Astrocyte (in vitro differentiated cells and primary cell): ENCODE measurements around the gene SMAGP. TPM values are rescaled to one million over a fixed set of nuclear protein-coding genes. Genes with fewer than 3 reads are reported as not detected.

ENCODE experiments used
- DNase-seq: peaks from one replicate; pipeline ENCODE4 v3.0.0-alpha.2; 2010; ENCODE audit warnings: low read depth
- FAIRE-seq: peaks from 2 replicates; lab custom pipeline; 2011; peaks lifted over from hg19 to GRCh38; lab: Jason Lieb, UNC
- H2AFZ ChIP-seq: 2 replicates; pipeline ENCODE4 v1.6.0; 2012; ENCODE audit warnings: low read depth, low read length, inconsistent platforms
- H3K27ac ChIP-seq: 2 replicates; pipeline ENCODE4 v1.5.1; 2011; ENCODE audit warnings: low read depth, low read length, inconsistent platforms
- H3K27me3 ChIP-seq: 2 replicates; pipeline ENCODE4 v1.6.0; 2011; ENCODE audit warnings: low read length, inconsistent platforms; ENCODE audit not compliant: insufficient read depth
- H3K36me3 ChIP-seq: 2 replicates; pipeline ENCODE4 v1.5.1; 2011; ENCODE audit warnings: low read length, inconsistent platforms; ENCODE audit not compliant: insufficient read depth
- H3K4me1 ChIP-seq: 2 replicates; pipeline ENCODE4 v1.5.1; 2011; ENCODE audit warnings: low read length, inconsistent platforms; ENCODE audit not compliant: insufficient read depth
- H3K4me2 ChIP-seq: 2 replicates; pipeline ENCODE4 v1.6.0; 2012; ENCODE audit warnings: low read length, inconsistent platforms
- H3K4me3 ChIP-seq: 2 replicates; pipeline ENCODE4 v1.5.1; 2011; ENCODE audit warnings: low read depth, mild to moderate bottlenecking, low read length, inconsistent platforms; ENCODE audit not compliant: insufficient read depth
- H3K79me2 ChIP-seq: 2 replicates; pipeline ENCODE4 v1.6.0; 2012; ENCODE audit warnings: mild to moderate bottlenecking, low read length, inconsistent platforms; ENCODE audit not compliant: insufficient read depth
- H3K9ac ChIP-seq: 2 replicates; pipeline ENCODE4 v1.6.0; 2012; ENCODE audit warnings: mild to moderate bottlenecking, low read length, inconsistent platforms
- H3K9me3 ChIP-seq: 2 replicates; pipeline ENCODE4 v1.5.1; 2012; ENCODE audit warnings: low read depth, mild to moderate bottlenecking, low read length, inconsistent platforms; ENCODE audit not compliant: insufficient read depth
- H4K20me1 ChIP-seq: 2 replicates; pipeline ENCODE4 v1.6.0; 2012; ENCODE audit warnings: low read length, inconsistent platforms; ENCODE audit not compliant: insufficient read depth
- H3K27ac Mint-ChIP-seq: one replicate; pipeline ENCODE4 v1.8.0; 2021; ENCODE audit warnings: mild to moderate bottlenecking, mixed read lengths; ENCODE audit not compliant: unreplicated experiment
- H3K27me3 Mint-ChIP-seq: one replicate; pipeline ENCODE4 v1.8.0; 2021; ENCODE audit warnings: low read depth, mixed read lengths; ENCODE audit not compliant: unreplicated experiment
- H3K36me3 Mint-ChIP-seq: one replicate; pipeline ENCODE4 v1.8.0; 2021; ENCODE audit warnings: low read depth, mixed read lengths; ENCODE audit not compliant: unreplicated experiment
- H3K4me1 Mint-ChIP-seq: one replicate; pipeline ENCODE4 v1.8.0; 2021; ENCODE audit warnings: low read depth, mixed read lengths; ENCODE audit not compliant: unreplicated experiment
- H3K4me3 Mint-ChIP-seq: one replicate; pipeline ENCODE4 v1.8.0; 2021; ENCODE audit warnings: mild to moderate bottlenecking, moderate library complexity, mixed read lengths; ENCODE audit not compliant: unreplicated experiment
- H3K9me3 Mint-ChIP-seq: one replicate; pipeline ENCODE4 v1.8.0; 2021; ENCODE audit warnings: mild to moderate bottlenecking, mixed read lengths; ENCODE audit not compliant: unreplicated experiment
- CTCF ChIP-seq: IDR thresholded peaks from 2 replicates; pipeline ENCODE4 v1.5.1; 2011; ENCODE audit warnings: low read depth, mild to moderate bottlenecking, inconsistent platforms, low read length, moderate library complexity; ENCODE audit not compliant: insufficient read depth
- EZH2 ChIP-seq: IDR thresholded peaks from 2 replicates; pipeline ENCODE4 v1.6.1; 2012; ENCODE audit warnings: mild to moderate bottlenecking, low read length, inconsistent platforms; ENCODE audit not compliant: insufficient read depth
- total RNA-seq: library from RNA; stranded (reverse); gene quantifications from 2 replicates; pipeline ENCODE4 v1.2.1, GENCODE V29; 2021

The SMAGP gene
- total RNA-seq, 1 donor from 2014 or later: 3.6 TPM

- FAIRE-seq: no peak
- Histone ChIP-seq H3K4me2 (no peak overlapping the region), H3K36me3 (no peaks in the 10 kb centered on the region), H3K27me3 (no peaks in the 10 kb centered on the region), H2AFZ (no peak overlapping the region), H4K20me1 (no peaks in the 10 kb centered on the region), H3K9me3 (no peaks in the 10 kb centered on the region), H3K79me2 (peaks cover 4% of the 10 kb centered on the region), H3K9ac (no peak overlapping the region), H3K27ac (no peak overlapping the region), H3K4me3 (no peak overlapping the region), H3K4me1 (no peaks in the 10 kb centered on the region)
- Mint-ChIP-seq H3K27ac (no peak overlapping the region), H3K4me1 (no peaks in the 10 kb centered on the region), H3K4me3 (no peak overlapping the region), H3K9me3 (no peaks in the 10 kb centered on the region), H3K36me3 (peaks cover 2% of the 10 kb centered on the region), H3K27me3 (no peaks in the 10 kb centered on the region)
- no peak for DNase-seq
- TF ChIP-seq EZH2 (no peak), CTCF (no peak)
Observed at GRCh38 chr12:51210690-51211395, 59.4 kb downstream of the SMAGP start.

- Histone ChIP-seq H3K36me3 (no peaks in the 10 kb centered on the region), H3K79me2 (no peaks in the 10 kb centered on the region), H4K20me1 (no peaks in the 10 kb centered on the region), H3K4me3 (no peak overlapping the region), H3K4me1 (no peaks in the 10 kb centered on the region), H2AFZ (no peak overlapping the region), H3K27me3 (no peaks in the 10 kb centered on the region), H3K9ac (no peak overlapping the region), H3K27ac (no peak overlapping the region), H3K4me2 (no peak overlapping the region), H3K9me3 (no peaks in the 10 kb centered on the region)
- no peaks in the 10 kb centered on the region for H3K27me3 Mint-ChIP-seq
- no peak for DNase-seq
- H3K4me3 Mint-ChIP-seq: no peak overlapping the region
- no peak overlapping the region for H3K27ac Mint-ChIP-seq
- no peaks in the 10 kb centered on the region for H3K4me1 Mint-ChIP-seq
- FAIRE-seq: no peak
- TF ChIP-seq EZH2 (no peak), CTCF (no peak)
- H3K36me3 Mint-ChIP-seq: peaks cover 2% of the 10 kb centered on the region
- no peaks in the 10 kb centered on the region for H3K9me3 Mint-ChIP-seq
Observed at GRCh38 chr12:51209259-51209658, 61.0 kb downstream of the SMAGP start.

- DNase-seq (no peak), FAIRE-seq (no peak)
- H3K4me3 Mint-ChIP-seq: no peak overlapping the region
- no peaks in the 10 kb centered on the region for H3K4me1 ChIP-seq
- no peaks in the 10 kb centered on the region for H3K36me3 ChIP-seq
- no peaks in the 10 kb centered on the region for H3K79me2 ChIP-seq
- TF ChIP-seq EZH2: no peak
- TF ChIP-seq CTCF: no peak
- H3K27me3 ChIP-seq: no peaks in the 10 kb centered on the region
- H3K4me2 ChIP-seq: no peak overlapping the region
- H3K9ac ChIP-seq: no peak overlapping the region
- H3K4me3 ChIP-seq: no peak overlapping the region
- no peaks in the 10 kb centered on the region for H4K20me1 ChIP-seq
- no peak overlapping the region for H3K27ac Mint-ChIP-seq
- no peaks in the 10 kb centered on the region for H3K27me3 Mint-ChIP-seq
- H2AFZ ChIP-seq: no peak overlapping the region
- H3K27ac ChIP-seq: no peak overlapping the region
- H3K36me3 Mint-ChIP-seq: peaks cover 2% of the 10 kb centered on the region
- no peaks in the 10 kb centered on the region for H3K4me1 Mint-ChIP-seq
- no peaks in the 10 kb centered on the region for H3K9me3 Mint-ChIP-seq
- no peaks in the 10 kb centered on the region for H3K9me3 ChIP-seq
Observed at GRCh38 chr12:51208016-51208660, 62.1 kb downstream of the SMAGP start.
